H1 (cell line): ENCODE data around the gene TTC13. TPM values are rescaled to one million over a fixed set of nuclear protein-coding genes. Genes with fewer than 3 reads are reported as not detected.

Experiments
- CTCF ChIA-PET: fragments of 300-600 bp; sonication (Branson Sonifier 250); formaldehyde crosslinking; loops from one replicate; lab custom pipeline; 2021; ENCODE audit not compliant: partially characterized antibody; lab: Charles Lee
- POLR2A ChIA-PET: fragments of 300-600 bp; sonication (Branson Sonifier 250); formaldehyde crosslinking; loops from one replicate; lab custom pipeline; 2021; ENCODE audit warnings: inconsistent platforms; ENCODE audit not compliant: partially characterized antibody; lab: Charles Lee
- DNase-seq, 2 experiments: peaks; one replicate each; pipeline versions ENCODE4 v3.0.0 to v3.0.0-alpha.2; 2010 to 2022; ENCODE audit warnings: low spot score in 2 of 2, low read depth in 1 of 2, mixed read lengths in 1 of 2
- FAIRE-seq: peaks from 2 replicates; lab custom pipeline; 2011; peaks lifted over from hg19 to GRCh38; lab: Jason Lieb, UNC
- H2AFZ ChIP-seq: 2 replicates; pipeline ENCODE4 v1.8.1; 2012; ENCODE audit warnings: low read length, inconsistent platforms
- H2AK5ac ChIP-seq: 2 replicates; pipeline ENCODE4 v1.6.1; 2013; ENCODE audit warnings: low read depth, low read length
- H2BK120ac ChIP-seq: replicated peaks from 2 replicates; pipeline ENCODE3; 2013; ENCODE audit warnings: low read depth, low read length, inconsistent platforms
- H2BK12ac ChIP-seq: 2 replicates; pipeline ENCODE4 v1.6.1; 2013; ENCODE audit warnings: low read depth, low read length
- H2BK15ac ChIP-seq: 2 replicates; pipeline ENCODE4 v1.6.1; 2013; ENCODE audit warnings: low read length
- H2BK20ac ChIP-seq: 2 replicates; pipeline ENCODE4 v1.6.1; 2013; ENCODE audit warnings: low read length
- H2BK5ac ChIP-seq: 2 replicates; pipeline ENCODE4 v1.6.1; 2013; ENCODE audit warnings: low read depth, low read length
- H3K14ac ChIP-seq: 2 replicates; pipeline ENCODE4 v1.6.1; 2013; ENCODE audit warnings: inconsistent platforms; ENCODE audit not compliant: insufficient read length
- H3K18ac ChIP-seq: 2 replicates; pipeline ENCODE4 v1.6.1; 2013; ENCODE audit warnings: low read length; ENCODE audit errors: extremely low read depth
- H3K23ac ChIP-seq: 2 replicates; pipeline ENCODE4 v1.6.1; 2013; ENCODE audit warnings: inconsistent platforms; ENCODE audit not compliant: insufficient read length
- H3K23me2 ChIP-seq: 2 replicates; pipeline ENCODE4 v1.6.1; 2013; ENCODE audit warnings: low read depth, low read length
- H3K27ac ChIP-seq: 2 replicates; pipeline ENCODE4 v1.6.1; 2011; ENCODE audit warnings: low read depth, low read length, inconsistent platforms
- H3K27me3 ChIP-seq, 4 experiments: replicated peaks in 1 of 4; 1 replicate in 1 of 4; 2 replicates in 3 of 4; pipeline versions ENCODE4 v1.6.1 to v1.8.1; 2011 to 2013; ENCODE audit warnings: low read length in 3 of 4, mild to moderate bottlenecking in 3 of 4, inconsistent platforms in 2 of 4, mixed read lengths in 2 of 4, moderate library complexity in 1 of 4; ENCODE audit not compliant: control insufficient read depth in 3 of 4, insufficient read depth in 3 of 4; ENCODE audit errors: extremely low read depth in 1 of 4
- H3K36me3 ChIP-seq, 4 experiments: 2 replicates each; pipeline versions ENCODE4 v1.6.1 to v1.8.1; 2011 to 2013; ENCODE audit warnings: mild to moderate bottlenecking in 4 of 4, low read length in 3 of 4, moderate library complexity in 2 of 4, control low read depth in 1 of 4, inconsistent platforms in 1 of 4; ENCODE audit not compliant: insufficient read depth in 4 of 4, control insufficient read depth in 2 of 4
- H3K4ac ChIP-seq: replicated peaks from 2 replicates; pipeline ENCODE3; 2013; ENCODE audit warnings: low read length, low read depth, mixed read lengths, inconsistent platforms; ENCODE audit not compliant: insufficient read length
- H3K4me1 ChIP-seq, 4 experiments: replicated peaks in 1 of 4; 1 replicate in 1 of 4; 2 replicates in 3 of 4; pipeline versions ENCODE4 v1.6.1 to v1.8.1; 2011 to 2013; ENCODE audit warnings: low read length in 3 of 4, inconsistent platforms in 2 of 4, mixed read lengths in 1 of 4; ENCODE audit not compliant: insufficient read depth in 4 of 4, control insufficient read depth in 3 of 4
- H3K4me2 ChIP-seq, 2 experiments: 2 replicates each; pipeline versions ENCODE4 v1.6.1 to v1.8.1; 2011 to 2013; ENCODE audit warnings: low read depth in 2 of 2, low read length in 2 of 2, control low read depth in 1 of 2, inconsistent platforms in 1 of 2, mild to moderate bottlenecking in 1 of 2; ENCODE audit not compliant: insufficient read depth in 1 of 2
- H3K4me3 ChIP-seq, 4 experiments: fragments of 200-600, 300-600 bp in 1 of 4; sonication (generic), shearing (Covaris generic), sonication (Bioruptor Twin) in 1 of 4; 2 replicates each; pipeline versions ENCODE4 v1.5.1 to v1.8.1; 2011 to 2016; ENCODE audit warnings: low read length in 4 of 4, low read depth in 3 of 4, control low read depth in 2 of 4, inconsistent platforms in 2 of 4, mild to moderate bottlenecking in 2 of 4, mixed read lengths in 1 of 4, moderate library complexity in 1 of 4; ENCODE audit not compliant: insufficient read depth in 2 of 4; ENCODE audit errors: extremely low read depth in 1 of 4
- H3K56ac ChIP-seq: replicated peaks from 2 replicates; pipeline ENCODE3; 2013; ENCODE audit warnings: low read depth, mild to moderate bottlenecking, mixed read lengths, low read length, inconsistent platforms; ENCODE audit not compliant: insufficient read length
- H3K79me1 ChIP-seq: 2 replicates; pipeline ENCODE4 v1.6.1; 2013; ENCODE audit warnings: low read depth, low read length, control low read depth
- H3K79me2 ChIP-seq, 2 experiments: 2 replicates each; pipeline versions ENCODE4 v1.6.1 to v1.8.1; 2012 to 2013; ENCODE audit warnings: low read length in 2 of 2, mild to moderate bottlenecking in 2 of 2, inconsistent platforms in 1 of 2; ENCODE audit not compliant: insufficient read depth in 2 of 2, control insufficient read depth in 1 of 2
- H3K9ac ChIP-seq, 4 experiments: replicated peaks in 1 of 4; 1 replicate in 1 of 4; 2 replicates in 3 of 4; pipeline versions ENCODE4 v1.6.1 to v1.8.1; 2011 to 2013; ENCODE audit warnings: low read depth in 3 of 4, low read length in 3 of 4, control low read depth in 2 of 4, mild to moderate bottlenecking in 2 of 4, moderate library complexity in 2 of 4, inconsistent platforms in 1 of 4; ENCODE audit errors: extremely low read depth in 1 of 4
- H3K9me3 ChIP-seq, 2 experiments: 2 replicates each; pipeline versions ENCODE4 v1.6.1 to v1.8.1; 2012 to 2013; ENCODE audit warnings: mild to moderate bottlenecking in 2 of 2, moderate library complexity in 2 of 2, control low read depth in 1 of 2, inconsistent platforms in 1 of 2, low read depth in 1 of 2, low read length in 1 of 2, mixed read lengths in 1 of 2; ENCODE audit not compliant: insufficient read depth in 2 of 2
- H4K20me1 ChIP-seq, 2 experiments: replicated peaks in 1 of 2; 2 replicates each; pipeline versions ENCODE3 to v1.8.1; 2011 to 2013; ENCODE audit warnings: inconsistent platforms in 2 of 2, low read length in 2 of 2, mild to moderate bottlenecking in 1 of 2; ENCODE audit not compliant: insufficient read depth in 2 of 2, control insufficient read depth in 1 of 2
- H4K5ac ChIP-seq: 2 replicates; pipeline ENCODE4 v1.6.1; 2013; ENCODE audit warnings: low read length, low read depth, mixed read lengths, inconsistent platforms; ENCODE audit not compliant: insufficient read length
- H4K8ac ChIP-seq: 2 replicates; pipeline ENCODE4 v1.8.0; 2013; ENCODE audit warnings: mild to moderate bottlenecking, moderate library complexity, low read length, inconsistent platforms; ENCODE audit not compliant: insufficient read depth; ENCODE audit errors: extremely low read depth
- H4K91ac ChIP-seq: replicated peaks from 2 replicates; pipeline ENCODE3; 2013; ENCODE audit warnings: low read length, mixed read lengths, inconsistent platforms; ENCODE audit not compliant: insufficient read length
- ATF3 ChIP-seq: IDR thresholded peaks from 2 replicates; pipeline ENCODE4 v1.6.1; 2011; ENCODE audit warnings: low read depth, mild to moderate bottlenecking, low read length; ENCODE audit not compliant: insufficient read depth
- CREB1 ChIP-seq: IDR thresholded peaks from 2 replicates; pipeline ENCODE4 v1.6.1; 2012; ENCODE audit warnings: inconsistent platforms
- EZH2 ChIP-seq: fragments of 200-600 bp; sonication (generic); IDR thresholded peaks from 2 replicates; pipeline ENCODE4 v1.7.1; 2012; ENCODE audit warnings: low read depth, mild to moderate bottlenecking, moderate library complexity, low read length, inconsistent platforms; ENCODE audit not compliant: severe bottlenecking
- GTF2F1 ChIP-seq: IDR thresholded peaks from 2 replicates; pipeline ENCODE4 v1.6.1; 2012; ENCODE audit warnings: low read depth, low read length, improper control_type of control experiment, borderline replicate concordance
- NANOG ChIP-seq: IDR thresholded peaks from 2 replicates; pipeline ENCODE4 v1.6.1; 2011; ENCODE audit warnings: low read length, low read depth, mild to moderate bottlenecking, inconsistent platforms; ENCODE audit not compliant: insufficient read depth, poor library complexity, severe bottlenecking
- RBBP5 ChIP-seq: IDR thresholded peaks from 2 replicates; pipeline ENCODE4 v1.7.1; 2012; ENCODE audit warnings: low read depth, mild to moderate bottlenecking, inconsistent platforms, low read length, moderate library complexity, borderline replicate concordance
- SIN3A ChIP-seq, 2 experiments: IDR thresholded peaks in 1 of 2; conservative IDR thresholded peaks in 1 of 2; 2 replicates each; pipeline ENCODE4 v1.6.1; 2011 to 2012; ENCODE audit warnings: low read length in 2 of 2, improper control_type of control experiment in 1 of 2, low read depth in 1 of 2, mild to moderate bottlenecking in 1 of 2
- SIRT6 ChIP-seq: IDR thresholded peaks from one replicate; pipeline ENCODE4 v1.7.1; 2012; ENCODE audit warnings: low read length, inconsistent platforms
- SIX5 ChIP-seq: IDR thresholded peaks from 2 replicates; pipeline ENCODE4 v1.6.1; 2011; ENCODE audit warnings: mild to moderate bottlenecking, low read depth, low read length
- TAF7 ChIP-seq: optimal IDR thresholded peaks from 2 replicates; pipeline ENCODE3; 2011; ENCODE audit warnings: low read depth, mild to moderate bottlenecking, inconsistent platforms, low read length, moderate library complexity, borderline replicate concordance
- TCF12 ChIP-seq: IDR thresholded peaks from 2 replicates; pipeline ENCODE4 v1.6.1; 2011; ENCODE audit warnings: low read depth, mild to moderate bottlenecking, low read length
- TEAD4 ChIP-seq: IDR thresholded peaks from 2 replicates; pipeline ENCODE4 v1.6.1; 2012; ENCODE audit warnings: low read depth, low read length, inconsistent platforms, mixed read lengths
- WGBS, 2 experiments: shearing (Covaris generic) in 1 of 2; methylation state at CpG; one replicate each; pipeline versions ENCODE4 v1.1.6 to v1.1.7; 2013 to 2015; ENCODE audit warnings: low lambda C conversion rate in 2 of 2, mixed read lengths in 2 of 2, inconsistent platforms in 1 of 2, low coverage in 1 of 2, missing lambda C conversion rate in 1 of 2; ENCODE audit not compliant: insufficient replicate concordance in 2 of 2, insufficient coverage in 1 of 2, insufficient read length in 1 of 2; ENCODE audit errors: extremely low coverage in 1 of 2, missing lambda C conversion rate in 1 of 2; 5-methylcytosine and 5-hydroxymethylcytosine counted together
- polyA plus RNA-seq, 7 experiments: library from polyadenylated mRNA; depleted of rRNA in 3 of 7; stranded (reverse) in 5 of 7; unstranded in 2 of 7; fragments of >200 nt in 5 of 7; fragments of 200-250 nt in 2 of 7; gene quantifications; 1 replicate in 5 of 7; 2 replicates in 1 of 7; 4 replicates in 1 of 7; pipeline versions ENCODE4 v1.2.1 to v1.2.3, GENCODE V29; 2011 to 2013; ENCODE audit warnings: missing spikeins in 2 of 7, mixed read lengths in 2 of 7
- total RNA-seq: library from RNA; stranded (reverse); fragmentation: NEBNext Ultra II Directional; extraction: Animal tissue kit (Norgen Biotek cat#: 25700); gene quantifications from 2 replicates; pipeline ENCODE4 v1.2.1, GENCODE V29; 2021

The TTC13 gene
- total and polyA plus RNA-seq, 2 of the 8 experiments (the other 6 are each of a cell fraction or from before 2014, with no cell fraction given) = 3.1 to 7.1 TPM

- Histone ChIP-seq H3K9me3 (no peaks in the 10 kb centered on the region), H3K36me3 (no peaks in the 10 kb centered on the region; a peak in 1 of 8 replicates), H3K79me1 (no peaks in the 10 kb centered on the region), H3K23ac (no peak overlapping the region), H2AFZ (no peak overlapping the region), H2AK5ac (no peak overlapping the region), H2BK20ac (no peak overlapping the region), H3K14ac (no peak overlapping the region), H2BK5ac (no peak overlapping the region), H3K27ac (no peak overlapping the region), H3K23me2 (no peaks in the 10 kb centered on the region; the same call in 1 of the 2 replicates), H4K91ac (no peak overlapping the region), H3K79me2 (no peaks in the 10 kb centered on the region), H3K4me3 (no peak overlapping the region), H3K18ac (no peak overlapping the region), H3K27me3 (no peaks in the 10 kb centered on the region), H3K56ac (no peak overlapping the region), H3K9ac (no peak overlapping the region), H2BK15ac (no peak overlapping the region), H4K8ac (no peak overlapping the region), H2BK12ac (no peak overlapping the region), H3K4me2 (no peak overlapping the region), H4K5ac (no peak overlapping the region), H3K4ac (no peak overlapping the region), H2BK120ac (no peak overlapping the region), H3K4me1 (no peaks in the 10 kb centered on the region; a peak in 1 of 7 replicates), H4K20me1 (peaks cover 0 to 3% of the 10 kb centered on the region in 2 experiments)
- no peak for DNase-seq
- WGBS, 2 experiments = 93% methylated on average over 4 of the region's 4 CpGs; no CpG with 5 or more reads in 1 of the 2 experiments
- no peak for FAIRE-seq
- POLR2A ChIA-PET = no interaction called here
- CTCF ChIA-PET = interaction anchor here (0.6 to 3.0 kb wide), 8 partner anchors 9 to 274 kb away, joined by 3 to 9 read pairs (median 4); no protein-coding TSS in a partner anchor
- no peak for TF ChIP-seq ATF3
- TF ChIP-seq RBBP5 = no peak
- TF ChIP-seq EZH2 = no peak
- no peak for TF ChIP-seq GTF2F1
- no peak for TF ChIP-seq SIN3A (conservative IDR thresholded peaks at IDR 0.05 in 1 of 2, IDR thresholded peaks at IDR 0.05 in 1 of 2; ENCODE audit: low read depth in 1 of 2, low read length in 2 of 2)
- no peak for TF ChIP-seq NANOG
- TF ChIP-seq CREB1 = no peak
- no peak for TF ChIP-seq TCF12
- no peak for TF ChIP-seq SIRT6
- no peak for TF ChIP-seq SIX5
- TF ChIP-seq TEAD4 = no peak
- TF ChIP-seq TAF7 = no peak
Measured at GRCh38 chr1:230907472-230908205, 71.0 kb downstream of the TTC13 start.
